ENCODE results near the gene SEC24B. TPM values are rescaled to one million over a fixed set of nuclear protein-coding genes. Genes with fewer than 3 reads are reported as not detected.

SEC24B gene
- total and polyA plus RNA-seq, 2 experiments from 2014 or later, result 17.2 to 28.3 TPM

DNA sequence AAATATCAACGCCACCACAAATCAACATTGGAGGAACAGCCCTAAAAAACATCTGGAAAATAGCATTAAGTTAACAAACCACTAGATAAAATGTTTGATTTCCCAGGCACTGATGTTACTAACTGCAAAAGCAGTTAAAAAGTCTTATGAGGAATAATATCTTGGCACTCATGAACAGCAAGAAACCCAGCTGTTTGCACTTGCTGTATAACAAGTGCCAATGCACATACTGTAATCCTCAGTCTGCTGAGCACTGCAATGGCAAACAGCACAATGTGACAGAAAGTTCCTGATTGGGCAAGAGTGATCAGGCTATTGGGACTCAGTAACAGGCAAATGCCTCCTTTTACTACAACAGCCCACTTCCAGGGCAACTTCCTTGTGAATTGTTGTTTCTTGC lies 20.8 kb upstream of the SEC24B start:
- Histone ChIP-seq H3K36me3 (replicated peaks; ENCODE audit: insufficient read depth, low read depth) (no peaks in the 10 kb centered on the region), H3K4me2 (no peak overlapping the region), H3K27ac (no peak overlapping the region), H2AFZ (no peak overlapping the region), H3K4me3 (no peak overlapping the region), H3K9me3 (ENCODE audit: low read depth) (no peaks in the 10 kb centered on the region), H3K4me1 (ENCODE audit: insufficient read depth) (no peaks in the 10 kb centered on the region), H3K27me3 (no peaks in the 10 kb centered on the region), H3K9me2 (replicated peaks; ENCODE audit: insufficient read depth) (no peaks in the 10 kb centered on the region), H3K79me2 (no peaks in the 10 kb centered on the region), H4K20me1 (ENCODE audit: insufficient read depth, poor library complexity, severe bottlenecking) (no peaks in the 10 kb centered on the region)
- DNase-seq (ENCODE audit: low spot score), result no peak
- WGBS (ENCODE audit: low lambda C conversion rate, missing lambda C conversion rate), result 53% methylated on average over 1 of the region's 1 CpG
- TF ChIP-seq, protein P1, sequence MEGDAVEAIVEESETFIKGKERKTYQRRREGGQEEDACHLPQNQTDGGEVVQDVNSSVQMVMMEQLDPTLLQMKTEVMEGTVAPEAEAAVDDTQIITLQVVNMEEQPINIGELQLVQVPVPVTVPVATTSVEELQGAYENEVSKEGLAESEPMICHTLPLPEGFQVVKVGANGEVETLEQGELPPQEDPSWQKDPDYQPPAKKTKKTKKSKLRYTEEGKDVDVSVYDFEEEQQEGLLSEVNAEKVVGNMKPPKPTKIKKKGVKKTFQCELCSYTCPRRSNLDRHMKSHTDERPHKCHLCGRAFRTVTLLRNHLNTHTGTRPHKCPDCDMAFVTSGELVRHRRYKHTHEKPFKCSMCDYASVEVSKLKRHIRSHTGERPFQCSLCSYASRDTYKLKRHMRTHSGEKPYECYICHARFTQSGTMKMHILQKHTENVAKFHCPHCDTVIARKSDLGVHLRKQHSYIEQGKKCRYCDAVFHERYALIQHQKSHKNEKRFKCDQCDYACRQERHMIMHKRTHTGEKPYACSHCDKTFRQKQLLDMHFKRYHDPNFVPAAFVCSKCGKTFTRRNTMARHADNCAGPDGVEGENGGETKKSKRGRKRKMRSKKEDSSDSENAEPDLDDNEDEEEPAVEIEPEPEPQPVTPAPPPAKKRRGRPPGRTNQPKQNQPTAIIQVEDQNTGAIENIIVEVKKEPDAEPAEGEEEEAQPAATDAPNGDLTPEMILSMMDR (IDR thresholded peaks at IDR 0.05; ENCODE audit: poor library complexity), result no peak
- TF ChIP-seq EZH2 (IDR thresholded peaks at IDR 0.05; ENCODE audit: borderline replicate concordance), result no peak
- TF ChIP-seq EZH2phosphoT487 (IDR thresholded peaks at IDR 0.05; ENCODE audit: low read depth, severe bottlenecking, unreplicated experiment), result no peak

- DNase-seq (ENCODE audit: low spot score), result no peak
- no peaks in the 10 kb centered on the region for H3K4me1 ChIP-seq (ENCODE audit: insufficient read depth)
- no peak overlapping the region for H3K4me2 ChIP-seq
- no peaks in the 10 kb centered on the region for H3K9me3 ChIP-seq (ENCODE audit: low read depth)
- H3K36me3 ChIP-seq (replicated peaks; ENCODE audit: insufficient read depth, low read depth), result no peaks in the 10 kb centered on the region
- no peak overlapping the region for H3K27ac ChIP-seq
- no peak overlapping the region for H2AFZ ChIP-seq
- no peaks in the 10 kb centered on the region for H3K9me2 ChIP-seq (replicated peaks; ENCODE audit: insufficient read depth)
- H3K4me3 ChIP-seq, result no peak overlapping the region
- H4K20me1 ChIP-seq (ENCODE audit: insufficient read depth, poor library complexity, severe bottlenecking), result no peaks in the 10 kb centered on the region
- H3K79me2 ChIP-seq, result no peaks in the 10 kb centered on the region
- no peaks in the 10 kb centered on the region for H3K27me3 ChIP-seq
- TF ChIP-seq EZH2phosphoT487 (IDR thresholded peaks at IDR 0.05; ENCODE audit: low read depth, severe bottlenecking, unreplicated experiment), result no peak
- TF ChIP-seq, protein P1 (IDR thresholded peaks at IDR 0.05; ENCODE audit: poor library complexity), result no peak
- no peak for TF ChIP-seq EZH2 (IDR thresholded peaks at IDR 0.05; ENCODE audit: borderline replicate concordance)
- WGBS (ENCODE audit: low lambda C conversion rate, missing lambda C conversion rate), result 85% methylated on average over 1 of the region's 1 CpG
Measured at GRCh38 chr4:109414938-109415337, 18.7 kb upstream of the SEC24B start.

DNA sequence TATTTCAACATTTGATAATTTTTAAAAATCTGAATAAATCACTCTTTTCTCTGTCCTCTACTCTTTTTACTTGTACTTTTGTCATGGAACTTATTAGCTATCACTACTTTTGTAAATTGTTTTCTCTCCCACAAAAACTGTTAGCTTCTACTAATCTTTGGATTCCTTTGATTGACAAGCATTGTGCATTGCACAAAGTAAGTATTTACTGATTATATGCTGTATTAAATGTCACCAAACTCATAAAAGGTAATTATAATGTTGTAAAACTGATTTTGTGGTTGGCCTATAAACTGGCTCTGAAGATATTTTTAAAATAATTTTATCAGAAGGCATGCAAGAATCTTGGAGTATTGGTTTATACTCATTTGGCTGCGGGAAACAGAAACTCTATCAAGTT lies 15.0 kb upstream of the SEC24B start:
- no peaks in the 10 kb centered on the region for H3K9me2 ChIP-seq (replicated peaks; ENCODE audit: insufficient read depth)
- H3K36me3 ChIP-seq (replicated peaks; ENCODE audit: insufficient read depth, low read depth), result no peaks in the 10 kb centered on the region
- no peaks in the 10 kb centered on the region for H4K20me1 ChIP-seq (ENCODE audit: insufficient read depth, poor library complexity, severe bottlenecking)
- no peak overlapping the region for H3K4me3 ChIP-seq
- H3K9me3 ChIP-seq (ENCODE audit: low read depth), result no peaks in the 10 kb centered on the region
- no peak overlapping the region for H3K27ac ChIP-seq
- no peaks in the 10 kb centered on the region for H3K4me1 ChIP-seq (ENCODE audit: insufficient read depth)
- H3K27me3 ChIP-seq, result no peaks in the 10 kb centered on the region
- TF ChIP-seq, protein P1 (IDR thresholded peaks at IDR 0.05; ENCODE audit: poor library complexity), result no peak
- TF ChIP-seq EZH2phosphoT487 (IDR thresholded peaks at IDR 0.05; ENCODE audit: low read depth, severe bottlenecking, unreplicated experiment), result no peak
- no peak for TF ChIP-seq EZH2 (IDR thresholded peaks at IDR 0.05; ENCODE audit: borderline replicate concordance)
- no peak overlapping the region for H2AFZ ChIP-seq
- no peaks in the 10 kb centered on the region for H3K79me2 ChIP-seq
- DNase-seq (ENCODE audit: low spot score), result no peak
- WGBS (ENCODE audit: low lambda C conversion rate, missing lambda C conversion rate), result 91% methylated on average over 1 of the region's 1 CpG
- H3K4me2 ChIP-seq, result no peak overlapping the region

DNA sequence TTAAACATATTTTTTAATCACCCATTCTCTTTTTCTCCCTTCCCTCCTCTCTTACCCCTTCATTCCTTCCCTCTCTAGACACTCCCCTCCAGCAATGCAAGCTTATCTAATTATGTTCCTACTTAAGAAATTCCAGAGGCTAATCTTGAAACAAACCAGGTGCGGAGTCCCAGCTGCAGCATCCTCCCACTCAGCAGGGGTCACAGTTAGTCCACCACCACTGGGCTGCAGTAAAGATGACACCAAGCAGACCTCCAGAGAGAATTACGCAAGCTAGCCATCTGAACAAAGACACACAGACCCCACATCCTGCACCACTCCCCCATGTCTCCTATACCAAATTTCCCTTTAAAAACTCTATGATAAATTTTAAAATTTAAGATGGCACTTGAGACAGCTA lies 13.9 kb upstream of the SEC24B start:
- Histone ChIP-seq H3K36me3 (replicated peaks; ENCODE audit: insufficient read depth, low read depth) (no peaks in the 10 kb centered on the region), H3K9me3 (ENCODE audit: low read depth) (no peaks in the 10 kb centered on the region), H3K4me1 (ENCODE audit: insufficient read depth) (no peaks in the 10 kb centered on the region), H3K4me3 (no peak overlapping the region), H3K4me2 (no peak overlapping the region), H2AFZ (no peak overlapping the region), H3K79me2 (no peaks in the 10 kb centered on the region), H4K20me1 (ENCODE audit: insufficient read depth, poor library complexity, severe bottlenecking) (no peaks in the 10 kb centered on the region), H3K27me3 (no peaks in the 10 kb centered on the region), H3K27ac (no peak overlapping the region), H3K9me2 (replicated peaks; ENCODE audit: insufficient read depth) (no peaks in the 10 kb centered on the region)
- 54% methylated on average over 2 of the region's 2 CpGs for WGBS (ENCODE audit: low lambda C conversion rate, missing lambda C conversion rate)
- TF ChIP-seq, protein P1 (IDR thresholded peaks at IDR 0.05; ENCODE audit: poor library complexity), result no peak
- no peak for TF ChIP-seq EZH2phosphoT487 (IDR thresholded peaks at IDR 0.05; ENCODE audit: low read depth, severe bottlenecking, unreplicated experiment)
- TF ChIP-seq EZH2 (IDR thresholded peaks at IDR 0.05; ENCODE audit: borderline replicate concordance), result no peak
- no peak for DNase-seq (ENCODE audit: low spot score)

Measured in hepatocyte (in vitro differentiated cells).